WTC11 (cell line): ENCODE results near the gene SLC24A3.

Experiments
- ATF2 ChIP-seq: sonication (generic); formaldehyde crosslinking; IDR thresholded peaks from 2 replicates; pipeline ENCODE4 v1.8.1; 2022; ENCODE audit warnings: low read depth, missing genetic modification reagents, borderline replicate concordance
- CTCF ChIP-seq: fragments of 200-600 bp; IDR thresholded peaks from 2 replicates; pipeline ENCODE4 v1.8.0; 2022; ENCODE audit warnings: antibody characterized with exemption
- GABPB1 ChIP-seq: sonication (generic); formaldehyde crosslinking; IDR thresholded peaks from 2 replicates; pipeline ENCODE4 v1.8.1; 2023; ENCODE audit warnings: mild to moderate bottlenecking, missing genetic modification reagents
- HMGXB4 ChIP-seq: sonication (generic); formaldehyde crosslinking; IDR thresholded peaks from 2 replicates; pipeline ENCODE4 v1.8.1; 2023; ENCODE audit warnings: mild to moderate bottlenecking, moderate library complexity, missing genetic modification reagents
- NFE2L1 ChIP-seq: sonication (generic); formaldehyde crosslinking; IDR thresholded peaks from 2 replicates; pipeline ENCODE4 v1.8.1; 2023; ENCODE audit warnings: missing genetic modification reagents
- SP1 ChIP-seq: sonication (generic); formaldehyde crosslinking; conservative IDR thresholded peaks from 2 replicates; pipeline ENCODE4 v1.8.1; 2022; ENCODE audit warnings: missing genetic modification reagents
- STAT6 ChIP-seq: sonication (generic); formaldehyde crosslinking; conservative IDR thresholded peaks from 2 replicates; pipeline ENCODE4 v1.8.1; 2023; ENCODE audit warnings: mild to moderate bottlenecking, low read depth, missing genetic modification reagents, moderate library complexity
- USF1 ChIP-seq: sonication (generic); formaldehyde crosslinking; IDR thresholded peaks from 2 replicates; pipeline ENCODE4 v1.8.0; 2022; ENCODE audit warnings: mild to moderate bottlenecking, missing genetic modification reagents
- ZNF219 ChIP-seq: sonication (generic); formaldehyde crosslinking; IDR thresholded peaks from 2 replicates; pipeline ENCODE4 v1.8.0; 2023; ENCODE audit warnings: missing genetic modification reagents, mild to moderate bottlenecking, borderline replicate concordance
- ZNF671 ChIP-seq: fragments of 250-450 bp; sonication (Bioruptor Pico); IDR thresholded peaks from 2 replicates; pipeline ENCODE4 v1.8.0; 2021; ENCODE audit warnings: mild to moderate bottlenecking
- TF ChIP-seq, protein P1 (sequence below): sonication (generic); formaldehyde crosslinking; IDR thresholded peaks from 2 replicates; pipeline ENCODE4 v1.8.1; 2022; ENCODE audit warnings: mild to moderate bottlenecking, moderate library complexity, missing genetic modification reagents
- TF ChIP-seq, protein P2 (sequence below): sonication (generic); formaldehyde crosslinking; conservative IDR thresholded peaks from 2 replicates; pipeline ENCODE4 v1.8.1; 2022; ENCODE audit warnings: mild to moderate bottlenecking, missing genetic modification reagents

- TF ChIP-seq CTCF (no peak), ATF2 (CRISPR knock-in tag) (no peak), ZNF671 (CRISPR knock-in tag) (no peak), GABPB1 (CRISPR knock-in tag) (no peak), SP1 (CRISPR knock-in tag) (no peak), HMGXB4 (no peak), USF1 (CRISPR knock-in tag) (no peak), ZNF219 (CRISPR knock-in tag) (no peak), NFE2L1 (CRISPR knock-in tag) (no peak), STAT6 (CRISPR knock-in tag) (no peak)
- TF ChIP-seq, protein P1, sequence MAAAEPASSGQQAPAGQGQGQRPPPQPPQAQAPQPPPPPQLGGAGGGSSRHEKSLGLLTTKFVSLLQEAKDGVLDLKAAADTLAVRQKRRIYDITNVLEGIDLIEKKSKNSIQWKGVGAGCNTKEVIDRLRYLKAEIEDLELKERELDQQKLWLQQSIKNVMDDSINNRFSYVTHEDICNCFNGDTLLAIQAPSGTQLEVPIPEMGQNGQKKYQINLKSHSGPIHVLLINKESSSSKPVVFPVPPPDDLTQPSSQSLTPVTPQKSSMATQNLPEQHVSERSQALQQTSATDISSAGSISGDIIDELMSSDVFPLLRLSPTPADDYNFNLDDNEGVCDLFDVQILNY (CRISPR knock-in tag) = no peak
- TF ChIP-seq, protein P2, sequence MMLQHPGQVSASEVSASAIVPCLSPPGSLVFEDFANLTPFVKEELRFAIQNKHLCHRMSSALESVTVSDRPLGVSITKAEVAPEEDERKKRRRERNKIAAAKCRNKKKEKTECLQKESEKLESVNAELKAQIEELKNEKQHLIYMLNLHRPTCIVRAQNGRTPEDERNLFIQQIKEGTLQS (CRISPR knock-in tag) = no peak
Observed at GRCh38 chr20:19691125-19691524, 478.7 kb downstream of the SLC24A3 start.
